Measurements from ENCODE around the gene TEC. TPM values are rescaled to one million over a fixed set of nuclear protein-coding genes. Genes with fewer than 3 reads are reported as not detected.

Gene TEC
- total RNA-seq, 2 experiments from 2014 or later: 2.8 TPM

GRCh38 chr4:48124870-48125269 is 144.8 kb downstream of the TEC start:
- H3K27me3 Mint-ChIP-seq: no peaks in the 10 kb centered on the region
- ChIA-PET POLR2A (interaction anchor here (1.1 to 3.4 kb wide), 4 partner anchors 10 to 16 kb away, joined by 5 to 24 read pairs (median 6); partner anchors contain the start of gene TXK), CTCF (interaction anchor here (1.0 to 1.7 kb wide), 3 partner anchors 15 to 288 kb away, joined by 3 to 4 read pairs (median 4); no protein-coding TSS in a partner anchor)
- peaks cover 44% of the 10 kb centered on the region for H3K36me3 Mint-ChIP-seq (ENCODE audit: low read depth)
- H3K9me3 ChIP-seq (ENCODE audit: control insufficient read depth in 1 of 2, insufficient read depth in 1 of 2, low read length in 2 of 2): no peaks in the 10 kb centered on the region
- DNase-seq (no peak), ATAC-seq (ENCODE audit: poor library complexity) (no peak)
- intact Hi-C loops (cut with DNase I, micrococcal nuclease): no loop called here
- no peaks in the 10 kb centered on the region for H3K9me3 Mint-ChIP-seq
- H3K4me3 Mint-ChIP-seq: peak overlapping the region; percentile 4
- peak overlapping the region; percentile 88 for H3K27ac Mint-ChIP-seq
- H3K27ac ChIP-seq (ENCODE audit: low read depth in 1 of 2, low read length in 2 of 2): no peak overlapping the region
- no peak for TF ChIP-seq CTCF (IDR thresholded peaks at IDR 0.05)
- peaks cover 75% of the 10 kb centered on the region for H3K4me1 ChIP-seq (ENCODE audit: insufficient read depth, low read length)
- peaks cover 15% of the 10 kb centered on the region for H3K36me3 ChIP-seq (ENCODE audit: insufficient read depth, low read length)
- peaks cover 67% of the 10 kb centered on the region for H3K4me1 Mint-ChIP-seq (ENCODE audit: low read depth)
- H3K4me3 ChIP-seq (ENCODE audit: low read length): no peak overlapping the region
- no peaks in the 10 kb centered on the region for H3K27me3 ChIP-seq (ENCODE audit: control insufficient read depth in 1 of 2, insufficient read depth in 2 of 2, low read length in 2 of 2)

- Histone ChIP-seq H3K27ac (ENCODE audit: low read depth in 1 of 2, low read length in 2 of 2) (no peak overlapping the region), H3K36me3 (ENCODE audit: insufficient read depth, low read length) (peaks cover 29% of the 10 kb centered on the region), H3K27me3 (ENCODE audit: control insufficient read depth in 1 of 2, insufficient read depth in 2 of 2, low read length in 2 of 2) (no peaks in the 10 kb centered on the region), H3K4me3 (ENCODE audit: low read length) (no peak overlapping the region), H3K4me1 (ENCODE audit: insufficient read depth, low read length) (peaks cover 64% of the 10 kb centered on the region), H3K9me3 (ENCODE audit: control insufficient read depth in 1 of 2, insufficient read depth in 1 of 2, low read length in 2 of 2) (no peaks in the 10 kb centered on the region)
- no peaks in the 10 kb centered on the region for H3K27me3 Mint-ChIP-seq
- no peaks in the 10 kb centered on the region for H3K9me3 Mint-ChIP-seq
- CTCF ChIA-PET: interaction anchor here (1.1 to 1.4 kb wide), 2 partner anchors 9 to 14 kb away, joined by 3 to 4 read pairs; no protein-coding TSS in a partner anchor
- no peak for TF ChIP-seq CTCF (IDR thresholded peaks at IDR 0.05)
- peaks cover 50% of the 10 kb centered on the region for H3K36me3 Mint-ChIP-seq (ENCODE audit: low read depth)
- no peak for DNase-seq
- no peak overlapping the region for H3K4me3 Mint-ChIP-seq
- ATAC-seq (ENCODE audit: poor library complexity): no peak
- peaks cover 70% of the 10 kb centered on the region for H3K4me1 Mint-ChIP-seq (ENCODE audit: low read depth)
- intact Hi-C loops (cut with DNase I, micrococcal nuclease): no loop called here
- POLR2A ChIA-PET: interaction anchor here (1.2 to 3.4 kb wide), 2 partner anchors 11 to 16 kb away, joined by 3 to 24 read pairs; partner anchors contain the start of gene TXK
- H3K27ac Mint-ChIP-seq: no peak overlapping the region
Measured at GRCh38 chr4:48122756-48123155, 146.9 kb downstream of the TEC start.

- H3K4me1 Mint-ChIP-seq (ENCODE audit: low read depth): peaks cover 68% of the 10 kb centered on the region
- TF ChIP-seq CTCF (IDR thresholded peaks at IDR 0.05): no peak
- H3K9me3 ChIP-seq (ENCODE audit: control insufficient read depth in 1 of 2, insufficient read depth in 1 of 2, low read length in 2 of 2): no peaks in the 10 kb centered on the region
- no peaks in the 10 kb centered on the region for H3K27me3 Mint-ChIP-seq
- H3K4me3 Mint-ChIP-seq: no peak overlapping the region
- no peaks in the 10 kb centered on the region for H3K27me3 ChIP-seq (ENCODE audit: control insufficient read depth in 1 of 2, insufficient read depth in 2 of 2, low read length in 2 of 2)
- peaks cover 53% of the 10 kb centered on the region for H3K36me3 Mint-ChIP-seq (ENCODE audit: low read depth)
- peaks cover 32% of the 10 kb centered on the region for H3K36me3 ChIP-seq (ENCODE audit: insufficient read depth, low read length)
- H3K27ac ChIP-seq (ENCODE audit: low read depth in 1 of 2, low read length in 2 of 2): no peak overlapping the region
- no peak for DNase-seq
- ChIA-PET CTCF (no interaction called here), POLR2A (no interaction called here)
- no peak overlapping the region for H3K27ac Mint-ChIP-seq
- H3K9me3 Mint-ChIP-seq: no peaks in the 10 kb centered on the region
- no peak overlapping the region for H3K4me3 ChIP-seq (ENCODE audit: low read length)
- ATAC-seq (ENCODE audit: poor library complexity): no peak
- H3K4me1 ChIP-seq (ENCODE audit: insufficient read depth, low read length): peaks cover 57% of the 10 kb centered on the region
- intact Hi-C loops (cut with DNase I, micrococcal nuclease): no loop called here
Measured at GRCh38 chr4:48121180-48121579, 148.5 kb downstream of the TEC start.
